ENCODE results near the gene CRYBB1. TPM values are rescaled to one million over a fixed set of nuclear protein-coding genes. Genes with fewer than 3 reads are reported as not detected.
"Not testable (repeated sequence)": the region's sequence is repeated elsewhere in the genome, so short reads cannot be mapped to it uniquely, and the experiment has no call there.

The CRYBB1 gene
- total RNA-seq, 1 donor from 2014 or later: 2.0 TPM

GRCh38 chr22:26642465-26643417 is 24.9 kb upstream of the CRYBB1 start:
- FAIRE-seq: no peak

GRCh38 chr22:26636296-26636695 is 18.5 kb upstream of the CRYBB1 start:
- FAIRE-seq: no peak
- no peak for DNase-seq (ENCODE audit: low spot score in 2 of 2)

More at GRCh38 chr22:26642465-26643417, 24.9 kb upstream of the CRYBB1 start:
- no peak for DNase-seq (ENCODE audit: low spot score in 2 of 2)

GRCh38 chr22:26635117-26635516 is 17.3 kb upstream of the CRYBB1 start:
- FAIRE-seq (no peak), DNase-seq (ENCODE audit: low spot score in 2 of 2) (no peak)

- no peak for DNase-seq (ENCODE audit: low spot score in 2 of 2)
- FAIRE-seq: no peak
Observed at GRCh38 chr22:26634189-26634588, 16.4 kb upstream of the CRYBB1 start.

- DNase-seq (ENCODE audit: low spot score in 2 of 2) (no peak), FAIRE-seq (no peak)
Observed at GRCh38 chr22:26632422-26633155, 14.8 kb upstream of the CRYBB1 start.

- FAIRE-seq (no peak), DNase-seq (ENCODE audit: low spot score in 2 of 2) (no peak)
Observed at GRCh38 chr22:26631282-26631681, 13.5 kb upstream of the CRYBB1 start.

- no peak for FAIRE-seq
- no peak for DNase-seq (ENCODE audit: low spot score in 2 of 2)
Observed at GRCh38 chr22:26629988-26630761, 12.3 kb upstream of the CRYBB1 start.

GRCh38 chr22:26624803-26625202 is 7.0 kb upstream of the CRYBB1 start:
- no peak for FAIRE-seq
- no peak for DNase-seq (ENCODE audit: low spot score in 2 of 2)

GRCh38 chr22:26623984-26624383 is 6.2 kb upstream of the CRYBB1 start:
- DNase-seq (ENCODE audit: low spot score in 2 of 2) (no peak), FAIRE-seq (no peak)

GRCh38 chr22:26621663-26622062 is 3.8 kb upstream of the CRYBB1 start, which contains the start of gene CRYBA4:
Gene CRYBA4, plus strand, starts transcription at chr22:26621963. Its CDS starts 634 bp downstream, at chr22:26622597.
- DNase-seq (ENCODE audit: low spot score in 2 of 2) (no peak), FAIRE-seq (no peak)

GRCh38 chr22:26620197-26620596 is 2.4 kb upstream of the CRYBB1 start:
- no peak for FAIRE-seq
- no peak for DNase-seq (ENCODE audit: low spot score in 2 of 2)

GRCh38 chr22:26619510-26619909 is 1.7 kb upstream of the CRYBB1 start:
- DNase-seq (ENCODE audit: low spot score in 2 of 2): no peak
- no peak for FAIRE-seq

- no peak for FAIRE-seq
- no peak for DNase-seq (ENCODE audit: low spot score in 2 of 2)
Observed at GRCh38 chr22:26618455-26618854, 628 bp upstream of the CRYBB1 start.

- no peak for DNase-seq (ENCODE audit: low spot score in 2 of 2)
- no peak for FAIRE-seq
Observed at GRCh38 chr22:26616650-26617049, 1.2 kb downstream of the CRYBB1 start.

- FAIRE-seq: no peak
- DNase-seq (ENCODE audit: low spot score in 2 of 2): no peak
Observed at GRCh38 chr22:26615830-26616435, 1.9 kb downstream of the CRYBB1 start.

- FAIRE-seq (no peak), DNase-seq (ENCODE audit: low spot score in 2 of 2) (no peak)
Observed at GRCh38 chr22:26615149-26615548, 2.7 kb downstream of the CRYBB1 start.

GRCh38 chr22:26614322-26614721 is 3.5 kb downstream of the CRYBB1 start:
- DNase-seq (ENCODE audit: low spot score in 2 of 2): no peak
- no peak for FAIRE-seq

- FAIRE-seq; DNase-seq (ENCODE audit: low spot score in 2 of 2): not testable (repeated sequence)
Observed at GRCh38 chr22:26613753-26614152, 4.1 kb downstream of the CRYBB1 start.

- FAIRE-seq: no peak
- no peak for DNase-seq (ENCODE audit: low spot score in 2 of 2)
Observed at GRCh38 chr22:26612652-26613051, 5.2 kb downstream of the CRYBB1 start.

GRCh38 chr22:26610996-26611395 is 6.8 kb downstream of the CRYBB1 start:
- no peak for DNase-seq (ENCODE audit: low spot score in 2 of 2)

More at GRCh38 chr22:26610996-26611395, 6.8 kb downstream of the CRYBB1 start:
- FAIRE-seq: no peak

All from frontal cortex (tissue), 4 donors.